Measurements from ENCODE around the gene ABO.

- TF ChIP-seq CTCF (IDR thresholded peaks at IDR 0.05; ENCODE audit: low read depth, low read length, missing input control) = no peak
- no peak for TF ChIP-seq EGR1 (IDR thresholded peaks at IDR 0.05; ENCODE audit: low read depth in 2 of 2)
- no peak for TF ChIP-seq ATF3 (IDR thresholded peaks at IDR 0.05)
- TF ChIP-seq NR2F2 (IDR thresholded peaks at IDR 0.05) = no peak
- no peak for TF ChIP-seq TAF1 (conservative IDR thresholded peaks at IDR 0.05)
- TF ChIP-seq MAX (IDR thresholded peaks at IDR 0.05) = no peak
Measured at GRCh38 chr9:133294257-133294656, 19.3 kb upstream of the ABO start.
